ENCODE data around the gene HSF5. TPM values are rescaled to one million over a fixed set of nuclear protein-coding genes. Genes with fewer than 3 reads are reported as not detected.

HSF5 gene
- total RNA-seq, 1 experiment from 2014 or later: not detected

DNA sequence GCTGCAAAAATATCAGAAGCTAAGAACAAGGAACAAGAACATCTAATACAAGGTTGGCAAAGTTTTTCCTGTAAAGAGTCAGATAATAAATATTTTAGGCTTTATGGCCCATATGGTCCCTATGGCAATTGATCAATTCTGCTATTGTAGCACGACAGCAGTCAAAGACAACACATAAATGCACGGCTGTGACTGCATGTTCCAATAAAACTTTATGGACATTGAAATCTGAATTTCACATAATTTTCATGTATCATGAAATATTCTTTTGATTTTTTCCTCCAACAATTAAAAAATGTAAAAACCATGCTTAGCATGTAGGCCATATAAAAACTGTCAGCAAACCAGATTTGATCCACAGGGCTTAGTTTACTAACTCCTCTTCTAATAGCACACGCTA, 60.4 kb downstream of the HSF5 start:
- peak overlapping the region; percentile 46 for H3K27ac ChIP-seq (ENCODE audit: insufficient read length, low read depth, low read length)
- Mint-ChIP-seq H3K36me3 (ENCODE audit: insufficient read depth in 1 of 3, low read depth in 3 of 3) (no peaks in the 10 kb centered on the region), H3K27ac (no peak overlapping the region), H3K9me3 (peaks cover 0 to 2% of the 10 kb centered on the region in 2 experiments; a peak in 1 of 5 replicates), H3K27me3 (ENCODE audit: low read depth) (peaks cover 7% of the 10 kb centered on the region), H3K4me3 (no peak overlapping the region), H3K4me1 (no peaks in the 10 kb centered on the region)
- no peak overlapping the region for H3K23ac ChIP-seq (ENCODE audit: insufficient read length, low read depth, low read length)
- H3T11ph ChIP-seq (ENCODE audit: low read length): no peak overlapping the region
- DNase-seq: no peak
- H4K5ac ChIP-seq (ENCODE audit: insufficient read length, low read depth, low read length): no peak overlapping the region
- H2BK120ac ChIP-seq (ENCODE audit: low read depth, low read length, poor library complexity, severe bottlenecking): no peak overlapping the region
- H2BK5ac ChIP-seq (ENCODE audit: insufficient read length, low read length): no peak overlapping the region
- H3K23me2 ChIP-seq (ENCODE audit: insufficient read length, low read depth, low read length, poor library complexity, severe bottlenecking): no peaks in the 10 kb centered on the region
- H3K4me1 ChIP-seq (ENCODE audit: insufficient read depth, low read length): no peaks in the 10 kb centered on the region
- no peak overlapping the region for H3K9ac ChIP-seq (ENCODE audit: extremely low read depth, insufficient read length, low read length)
- H3K14ac ChIP-seq (ENCODE audit: insufficient read depth, low read length): no peak overlapping the region
- no peak overlapping the region for H2AK5ac ChIP-seq (ENCODE audit: insufficient read length, low read length)
- no peaks in the 10 kb centered on the region for H3K27me3 ChIP-seq (ENCODE audit: insufficient read depth, low read length)
- no peak overlapping the region for H2BK15ac ChIP-seq (ENCODE audit: low read depth, low read length)
- no peaks in the 10 kb centered on the region for H4K20me1 ChIP-seq (ENCODE audit: control insufficient read depth, insufficient read depth, insufficient read length)
- no peak overlapping the region for H2BK20ac ChIP-seq (ENCODE audit: low read depth, low read length, poor library complexity, severe bottlenecking)
- H2BK12ac ChIP-seq (ENCODE audit: insufficient read length, low read depth, low read length): no peak overlapping the region
- TF ChIP-seq, protein P1, sequence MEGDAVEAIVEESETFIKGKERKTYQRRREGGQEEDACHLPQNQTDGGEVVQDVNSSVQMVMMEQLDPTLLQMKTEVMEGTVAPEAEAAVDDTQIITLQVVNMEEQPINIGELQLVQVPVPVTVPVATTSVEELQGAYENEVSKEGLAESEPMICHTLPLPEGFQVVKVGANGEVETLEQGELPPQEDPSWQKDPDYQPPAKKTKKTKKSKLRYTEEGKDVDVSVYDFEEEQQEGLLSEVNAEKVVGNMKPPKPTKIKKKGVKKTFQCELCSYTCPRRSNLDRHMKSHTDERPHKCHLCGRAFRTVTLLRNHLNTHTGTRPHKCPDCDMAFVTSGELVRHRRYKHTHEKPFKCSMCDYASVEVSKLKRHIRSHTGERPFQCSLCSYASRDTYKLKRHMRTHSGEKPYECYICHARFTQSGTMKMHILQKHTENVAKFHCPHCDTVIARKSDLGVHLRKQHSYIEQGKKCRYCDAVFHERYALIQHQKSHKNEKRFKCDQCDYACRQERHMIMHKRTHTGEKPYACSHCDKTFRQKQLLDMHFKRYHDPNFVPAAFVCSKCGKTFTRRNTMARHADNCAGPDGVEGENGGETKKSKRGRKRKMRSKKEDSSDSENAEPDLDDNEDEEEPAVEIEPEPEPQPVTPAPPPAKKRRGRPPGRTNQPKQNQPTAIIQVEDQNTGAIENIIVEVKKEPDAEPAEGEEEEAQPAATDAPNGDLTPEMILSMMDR (conservative IDR thresholded peaks at IDR 0.05): no peak
- no peaks in the 10 kb centered on the region for H3K79me2 ChIP-seq (ENCODE audit: insufficient read depth, low read length)
- no peak overlapping the region for H4K8ac ChIP-seq (replicated peaks; ENCODE audit: insufficient read length, low read depth, low read length)
- H3K18ac ChIP-seq (ENCODE audit: insufficient read length, low read depth, low read length): no peak overlapping the region
- H3K56ac ChIP-seq (ENCODE audit: insufficient read length, low read depth, low read length): no peak overlapping the region
- H3K4me2 ChIP-seq (ENCODE audit: insufficient read depth, insufficient read length, low read length): no peak overlapping the region
- no peak overlapping the region for H4K91ac ChIP-seq (ENCODE audit: insufficient read length, low read depth, low read length)
- H3K4ac ChIP-seq (ENCODE audit: low read depth, low read length): no peak overlapping the region
- no CpG with 5 or more reads among the region's 3 CpGs for WGBS (ENCODE audit: extremely low coverage, insufficient read length, low lambda C conversion rate)
- H2AFZ ChIP-seq (ENCODE audit: low read length): no peak overlapping the region
- no peaks in the 10 kb centered on the region for H3K79me1 ChIP-seq (ENCODE audit: insufficient read depth, low read depth, low read length, poor library complexity, severe bottlenecking)
- no peaks in the 10 kb centered on the region for H3K9me3 ChIP-seq (ENCODE audit: control insufficient read depth, low read depth, low read length)

Measured in H9 (cell line).